Measurements from ENCODE around the gene SLC6A19.

GRCh38 chr5:1231354-1231905, 30.0 kb downstream of the SLC6A19 start:
- TF ChIP-seq CTCF (IDR thresholded peaks at IDR 0.05; ENCODE audit: low read depth, low read length) (no peak), EZH2phosphoT487 (IDR thresholded peaks at IDR 0.05; ENCODE audit: low read depth) (no peak)

All from OCI-LY3 (cell line).